ENCODE results near the gene RPL27.
A peak's percentile ranks its signal among the peaks of the same experiment; 100 is the strongest.
"Not testable (repeated sequence)": the region's sequence is repeated elsewhere in the genome, so short reads cannot be mapped to it uniquely, and the experiment has no call there.

Gene RPL27

DNA sequence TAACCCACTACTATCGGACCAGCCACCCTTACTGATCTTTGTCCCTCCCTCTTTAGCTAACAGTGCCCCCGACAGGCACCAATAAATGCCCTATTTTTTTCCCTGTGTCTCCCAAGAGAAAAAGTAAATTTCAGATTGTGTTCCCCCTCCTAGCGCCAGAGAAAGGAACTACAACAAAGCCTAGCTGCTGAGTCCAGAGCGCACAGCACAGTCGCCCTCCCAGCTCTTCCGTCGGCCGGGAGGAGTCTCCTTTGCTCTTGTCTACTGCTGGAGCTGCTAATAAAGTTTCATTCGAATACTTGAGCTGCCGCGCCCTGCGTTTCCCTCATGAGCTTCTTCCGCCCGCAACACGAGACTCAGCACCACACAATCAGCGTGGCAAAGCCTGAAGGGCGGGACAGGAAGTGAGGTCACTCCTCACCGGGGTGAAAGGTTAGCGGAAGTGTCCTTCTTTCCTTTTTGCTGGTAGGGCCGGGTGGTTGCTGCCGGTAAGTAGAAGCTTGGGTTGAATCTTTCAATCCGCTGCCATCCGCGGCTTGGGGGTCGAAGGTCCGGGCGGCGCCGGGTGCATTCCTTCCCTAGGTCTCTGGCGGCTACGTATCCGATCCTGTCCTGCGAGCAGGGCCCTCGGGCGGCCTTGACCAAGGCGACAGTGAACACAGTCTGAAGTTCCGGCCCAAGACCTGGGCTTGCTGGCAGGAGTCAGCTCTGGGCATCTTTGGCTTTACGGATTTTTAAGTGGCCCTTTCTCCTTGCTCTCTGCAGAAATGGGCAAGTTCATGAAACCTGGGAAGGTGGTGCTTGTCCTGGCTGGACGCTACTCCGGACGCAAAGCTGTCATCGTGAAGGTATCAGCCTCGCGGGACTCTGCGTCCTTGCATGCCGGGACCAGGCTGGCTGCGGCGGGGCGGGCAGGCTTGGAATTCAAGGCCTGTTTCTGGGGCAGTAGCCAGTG lies at the start of gene RPL27:
Gene RPL27 (plus strand): TSS at position 436 of the 955 bp plus-strand sequence. CDS start 332 bp downstream, at position 768.
- DNase-seq (ENCODE audit: low read depth in 2 of 2, low spot score in 1 of 2), result peak; percentile 93 to 96

DNA sequence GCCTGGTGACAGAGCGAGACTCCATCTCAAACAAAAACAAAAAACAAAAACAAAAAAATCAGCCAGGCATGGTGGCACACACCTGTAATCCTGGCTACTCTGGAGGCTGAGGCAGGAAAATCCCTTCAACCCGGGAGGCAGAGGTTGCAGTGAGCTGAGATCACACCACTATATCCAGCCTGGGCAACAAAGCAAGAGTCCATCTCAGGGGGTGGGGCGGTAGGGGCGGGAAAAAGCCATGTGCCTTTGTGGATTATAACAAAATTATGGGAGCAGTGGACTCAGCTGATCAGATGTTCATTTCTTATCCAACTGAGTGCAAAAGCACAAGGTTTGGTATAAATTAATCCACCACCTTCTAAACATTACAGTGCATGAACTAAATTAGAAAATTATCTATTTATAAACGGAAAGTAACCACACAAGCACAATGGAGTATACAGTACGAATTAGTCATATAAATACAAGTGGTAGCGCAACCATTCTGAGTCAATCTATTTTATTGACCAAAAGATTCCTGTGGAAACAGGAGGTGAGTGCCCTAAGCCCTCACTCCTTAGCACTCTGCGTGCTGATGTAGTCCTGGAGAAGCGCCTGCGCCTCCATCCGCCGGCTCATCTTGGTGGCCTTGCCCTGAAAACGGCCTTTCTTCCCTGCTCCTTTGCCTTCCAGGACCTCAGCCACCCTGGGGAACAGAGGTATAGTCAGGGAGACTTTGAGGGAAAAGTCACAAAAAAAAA lies 48.0 kb upstream of the RPL27 start:
- DNase-seq (ENCODE audit: low read depth in 2 of 2, low spot score in 1 of 2), result no peak

DNA sequence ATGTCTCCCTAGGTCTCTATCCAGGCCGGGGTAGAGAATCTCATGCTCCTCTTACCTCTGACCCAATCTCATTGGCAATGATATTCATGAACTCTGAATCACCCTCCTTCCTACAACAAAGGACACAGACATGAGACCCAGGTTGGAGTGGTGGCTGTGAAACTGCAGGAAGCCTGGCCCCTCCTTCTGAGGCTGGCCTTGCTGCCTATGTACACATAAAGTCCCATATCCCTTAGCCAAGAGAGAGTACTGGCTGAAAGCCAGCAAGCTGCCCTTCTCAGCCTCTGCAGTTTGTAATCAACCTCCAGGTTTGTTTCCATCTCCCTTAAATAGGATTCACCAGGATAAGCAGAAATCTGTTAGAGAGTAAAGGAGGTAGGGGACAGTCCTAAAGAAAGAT lies 44.5 kb upstream of the RPL27 start:
- no peak for DNase-seq (ENCODE audit: low read depth in 2 of 2, low spot score in 1 of 2)

DNA sequence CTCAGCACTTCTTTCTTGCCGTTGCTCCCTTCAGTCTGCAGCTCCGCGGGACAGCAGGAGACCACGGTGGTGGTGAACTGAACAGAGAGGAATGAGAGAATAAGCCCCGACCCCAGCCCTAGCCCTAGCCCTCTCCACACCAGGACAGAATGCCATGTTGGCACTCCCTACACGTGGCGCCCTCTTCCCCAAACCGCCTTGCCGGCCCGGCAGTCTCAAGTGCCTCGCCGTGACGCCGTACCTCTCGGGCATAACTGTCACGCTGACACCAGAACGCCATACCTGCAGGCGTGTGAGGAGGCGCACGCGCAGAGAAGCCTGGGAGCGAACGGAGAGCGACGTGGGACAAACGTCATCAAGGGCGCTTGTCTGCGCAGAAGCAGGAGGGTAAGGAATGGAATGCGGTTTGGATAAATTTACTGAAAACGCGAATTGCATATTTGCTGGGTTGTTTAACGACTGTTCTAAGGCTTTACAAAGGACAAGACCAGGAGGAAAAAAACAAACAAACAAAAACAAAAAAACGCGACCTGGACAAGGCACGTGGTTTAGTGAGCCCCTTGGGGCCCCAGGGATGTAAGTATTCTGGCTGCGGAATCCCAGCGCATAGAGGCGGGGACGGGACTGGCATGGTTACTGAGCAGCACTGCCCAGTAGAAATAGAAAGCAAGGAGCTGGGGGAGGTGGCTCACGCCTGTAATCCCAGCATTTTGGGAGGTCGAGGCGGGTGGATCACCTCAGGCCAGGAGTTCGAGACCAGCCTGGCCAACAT lies 33.9 kb upstream of the RPL27 start, which contains the start of gene AARSD1:
Gene AARSD1 (minus strand): TSS at position 294 of the 772 bp plus-strand sequence. CDS start 14 bp downstream, at position 280.
- DNase-seq (ENCODE audit: low read depth in 2 of 2, low spot score in 1 of 2), result peak; percentile 73 to 79

DNA sequence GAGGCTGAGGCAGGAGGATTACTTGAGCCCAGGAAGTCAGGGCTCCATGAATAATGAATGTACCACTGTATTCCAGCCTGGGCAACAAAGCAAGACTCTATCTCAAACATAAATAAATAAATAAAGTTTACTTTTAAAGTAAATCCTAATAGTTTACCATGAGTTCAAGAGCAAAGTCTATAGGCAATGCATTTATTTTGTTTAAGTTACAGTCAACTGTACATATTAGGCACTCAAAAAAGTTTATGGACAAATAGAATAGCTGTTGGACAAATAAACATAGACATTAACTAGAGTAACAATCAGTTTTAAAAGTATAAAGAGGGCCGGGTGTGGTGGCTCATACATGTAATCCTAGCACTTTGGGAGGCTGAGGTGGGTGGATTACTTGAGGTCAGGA lies 30.3 kb upstream of the RPL27 start:
- no peak for DNase-seq (ENCODE audit: low read depth in 2 of 2, low spot score in 1 of 2)

- DNase-seq (ENCODE audit: low read depth in 2 of 2, low spot score in 1 of 2), result no peak
Measured at GRCh38 chr17:42969001-42969581, 29.1 kb upstream of the RPL27 start.

DNA sequence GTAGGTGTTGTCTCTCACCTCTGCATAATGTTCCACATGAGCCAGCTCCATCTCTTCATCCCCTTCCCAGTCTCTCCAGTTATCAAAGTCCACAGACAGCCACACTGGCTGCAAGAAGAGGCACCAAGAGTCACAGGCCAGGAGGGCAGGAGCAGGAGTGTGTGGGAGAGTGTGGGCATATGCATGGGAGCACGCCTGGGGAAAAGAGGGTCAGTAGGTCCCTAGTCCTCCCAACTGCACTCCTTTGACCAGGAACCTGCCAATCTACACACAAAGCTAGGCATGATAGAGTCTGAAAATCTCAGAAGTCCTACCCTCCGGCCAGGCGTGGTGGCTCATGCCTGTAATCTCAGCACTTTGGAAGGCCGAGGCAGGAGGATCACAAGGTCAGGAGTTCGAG lies 26.6 kb upstream of the RPL27 start:
- no peak for DNase-seq (ENCODE audit: low read depth in 2 of 2, low spot score in 1 of 2)

DNA sequence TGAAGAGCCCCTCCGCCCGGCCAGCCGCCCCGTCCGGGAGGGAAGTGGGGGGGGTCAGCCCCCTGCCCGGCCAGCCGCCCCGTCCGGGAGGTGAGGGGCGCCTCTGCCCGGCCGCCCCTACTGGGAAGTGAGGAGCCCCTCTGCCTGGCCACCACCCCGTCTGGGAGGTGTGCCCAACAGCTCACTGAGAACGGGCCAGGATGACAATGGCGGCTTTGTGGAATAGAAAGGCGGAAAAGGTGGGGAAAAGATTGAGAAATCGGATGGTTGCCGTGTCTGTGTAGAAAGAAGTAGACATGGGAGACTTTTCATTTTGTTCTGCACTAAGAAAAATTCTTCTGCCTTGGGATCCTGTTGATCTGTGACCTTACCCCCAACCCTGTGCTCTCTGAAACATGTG lies 24.9 kb upstream of the RPL27 start:
- DNase-seq (ENCODE audit: low read depth in 2 of 2, low spot score in 1 of 2), result not testable (repeated sequence)

DNA sequence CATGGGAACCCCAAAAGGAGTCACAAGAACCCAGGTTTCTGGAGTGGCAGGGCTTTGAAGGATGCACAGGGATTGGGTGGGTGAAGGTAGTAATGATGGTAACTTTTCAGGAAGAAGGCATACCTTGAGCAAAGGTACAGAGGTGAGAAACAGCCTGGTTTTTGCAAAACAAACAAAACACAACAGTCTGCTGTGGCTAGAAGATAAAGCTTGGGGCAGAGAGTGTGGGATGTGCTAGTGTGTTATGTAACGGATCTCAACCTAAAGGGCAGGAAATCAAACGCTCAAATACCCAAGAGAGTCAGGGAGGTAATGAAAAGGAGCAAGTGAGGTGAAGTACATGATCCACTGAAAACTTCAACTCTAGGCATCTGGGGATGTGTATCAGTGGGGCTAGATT lies 23.0 kb upstream of the RPL27 start:
- no peak for DNase-seq (ENCODE audit: low read depth in 2 of 2, low spot score in 1 of 2)

DNA sequence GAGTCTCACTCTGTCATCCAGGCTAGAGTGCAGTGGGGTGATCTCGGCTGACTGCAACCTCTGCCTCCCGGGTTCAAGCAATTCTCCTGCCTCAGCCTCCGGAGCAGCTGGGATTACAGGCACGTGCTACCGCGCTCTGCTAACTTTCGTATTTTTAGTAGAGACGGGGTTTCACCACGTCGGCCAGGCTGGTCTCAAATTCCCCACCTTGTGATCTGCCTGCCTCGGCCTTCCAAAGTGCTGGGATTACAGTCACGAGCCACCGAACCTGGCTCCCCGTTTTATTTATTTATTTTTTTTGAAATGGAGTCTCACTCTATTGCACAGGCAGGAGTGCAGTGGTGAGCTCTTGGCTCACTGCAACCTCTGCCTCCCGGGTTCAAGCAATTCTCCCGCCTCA lies 22.5 kb upstream of the RPL27 start:
- DNase-seq (ENCODE audit: low read depth in 2 of 2, low spot score in 1 of 2), result not testable (repeated sequence)

DNA sequence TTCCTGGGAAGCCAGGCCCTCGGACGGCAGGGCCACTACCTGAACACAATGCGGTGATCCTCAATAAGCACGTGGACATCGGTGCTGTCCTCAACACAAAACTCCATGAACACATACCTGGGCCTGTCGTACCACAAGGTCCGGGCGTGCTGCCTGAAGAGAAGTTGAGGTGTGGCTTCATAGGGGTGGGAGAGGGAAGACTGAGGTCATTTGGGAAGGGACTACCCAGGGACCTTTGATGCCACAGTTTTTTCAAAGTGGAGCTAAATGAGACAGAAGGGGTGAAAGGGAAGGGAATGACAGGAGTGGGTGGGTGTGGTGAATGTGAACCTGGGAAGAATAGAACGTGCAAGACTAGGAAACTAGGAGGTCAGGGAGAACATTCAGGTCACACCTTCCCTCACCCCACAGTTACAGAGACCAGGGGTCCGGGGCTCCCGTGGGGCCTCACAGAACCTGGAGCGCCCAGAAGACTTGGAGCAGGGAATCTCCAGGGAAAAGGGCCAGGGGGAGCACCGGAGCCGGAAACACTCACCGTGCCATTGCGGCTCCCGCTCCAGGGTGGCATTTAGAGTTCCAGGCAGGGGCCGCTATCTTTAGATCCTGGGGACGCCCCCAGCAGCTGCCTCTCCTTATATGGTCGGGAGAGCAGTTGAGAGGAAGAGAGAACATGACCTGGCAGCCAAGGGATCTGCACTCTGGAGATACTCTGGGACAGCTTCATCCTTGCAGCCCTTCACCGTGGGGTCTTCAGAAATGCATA lies 18.5 kb upstream of the RPL27 start, which contains the start of gene PTGES3L:
Gene PTGES3L (minus strand): TSS at position 570 of the 763 bp plus-strand sequence. CDS start 27 bp downstream, at position 543.
- no peak for DNase-seq (ENCODE audit: low read depth in 2 of 2, low spot score in 1 of 2)

- DNase-seq (ENCODE audit: low read depth in 2 of 2, low spot score in 1 of 2), result peak; percentile 85 to 86
Measured at GRCh38 chr17:42980274-42980765, 17.9 kb upstream of the RPL27 start, which contains the start of gene RUNDC1. Gene RUNDC1, plus strand, starts transcription at chr17:42980565. Its CDS starts 12 bp downstream, at chr17:42980577.

DNA sequence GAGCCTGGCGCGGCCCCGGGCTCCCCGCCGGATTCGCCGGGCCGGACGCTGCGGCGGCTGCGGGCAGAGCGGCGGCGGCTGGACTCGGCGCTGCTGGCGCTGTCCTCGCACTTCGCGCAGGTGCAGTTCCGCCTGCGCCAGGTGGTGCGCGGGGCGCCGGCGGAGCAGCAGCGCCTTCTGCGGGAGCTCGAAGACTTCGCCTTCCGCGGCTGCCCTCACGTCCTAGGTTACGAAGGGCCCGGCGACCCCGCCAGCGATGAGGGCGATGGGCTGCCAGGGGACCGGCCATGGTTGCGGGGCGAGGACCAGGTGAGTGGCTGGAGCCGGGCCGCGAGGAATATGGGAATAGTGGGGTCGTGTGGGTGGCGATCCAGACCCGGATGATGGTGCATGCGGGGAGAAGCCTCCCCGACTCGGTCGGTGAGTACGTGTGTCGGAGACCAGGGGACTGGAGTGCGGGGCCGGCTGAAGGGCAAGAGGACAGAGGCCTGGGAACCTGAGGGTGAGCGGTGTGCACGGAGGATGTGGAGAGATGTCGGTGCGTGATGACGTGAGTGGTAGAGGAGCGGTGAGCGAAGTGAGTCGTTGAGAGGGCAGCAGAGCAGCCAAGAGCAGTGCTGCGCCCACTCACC lies 17.3 kb upstream of the RPL27 start:
- no peak for DNase-seq (ENCODE audit: low read depth in 2 of 2, low spot score in 1 of 2)

DNA sequence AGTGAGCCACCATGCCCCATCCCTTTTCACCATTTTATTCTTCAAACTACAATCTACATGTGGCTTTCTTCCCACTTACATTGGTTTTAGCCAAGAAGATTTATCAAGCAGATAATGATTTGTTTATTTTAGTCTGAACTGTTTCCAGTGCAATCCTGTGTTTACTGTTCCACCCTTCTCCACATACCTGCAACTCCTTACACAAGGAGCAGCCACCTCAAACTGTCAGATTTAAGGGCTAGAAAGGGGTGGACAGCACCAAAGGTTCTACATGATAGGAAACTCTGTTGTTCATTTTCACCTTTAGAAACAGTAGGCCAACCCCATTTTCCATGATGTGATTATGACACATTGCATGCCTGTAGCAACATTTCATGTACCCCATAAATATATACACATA lies 16.0 kb upstream of the RPL27 start:
- no peak for DNase-seq (ENCODE audit: low read depth in 2 of 2, low spot score in 1 of 2)

DNA sequence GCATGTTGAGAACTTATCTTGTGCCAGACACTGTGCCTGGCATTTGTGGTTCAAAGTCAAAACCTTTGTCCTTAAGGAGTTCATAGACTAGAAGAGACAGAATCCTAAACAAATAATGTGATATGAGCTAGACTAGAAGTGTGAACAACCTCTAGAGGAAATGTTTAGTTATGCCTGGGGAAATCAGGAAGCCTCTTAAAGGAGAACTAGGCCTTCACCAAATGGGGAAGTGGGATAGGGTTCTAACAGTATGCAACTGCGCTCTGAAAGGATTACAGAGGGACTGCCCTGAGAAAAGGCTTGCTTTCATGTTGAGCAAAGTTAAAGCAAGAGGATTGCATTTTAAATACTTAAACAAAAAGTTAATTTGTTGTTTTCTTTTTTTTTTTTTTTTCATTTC lies 13.0 kb upstream of the RPL27 start:
- DNase-seq (ENCODE audit: low read depth in 2 of 2, low spot score in 1 of 2), result no peak

DNA sequence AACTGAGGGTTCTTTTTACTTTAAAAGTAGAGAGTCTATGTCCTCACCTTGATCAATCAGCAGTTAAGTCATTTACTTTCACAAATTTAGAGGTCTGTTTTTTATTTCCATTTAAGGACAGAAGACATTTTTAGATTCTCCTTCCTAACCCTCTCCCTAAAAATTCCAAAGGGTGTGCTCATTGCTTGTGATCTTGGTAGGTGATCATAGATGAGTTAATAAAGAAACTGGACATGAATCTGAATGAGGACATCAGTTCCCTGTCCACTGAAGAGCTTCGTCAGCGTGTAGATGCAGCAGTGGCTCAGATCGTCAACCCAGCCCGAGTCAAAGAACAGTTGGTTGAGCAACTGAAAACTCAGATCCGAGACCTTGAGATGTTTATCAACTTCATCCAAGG lies 9.1 kb upstream of the RPL27 start:
- no peak for DNase-seq (ENCODE audit: low read depth in 2 of 2, low spot score in 1 of 2)

GRCh38 chr17:42989726-42990652 lies 8.2 kb upstream of the RPL27 start:
- no peak for DNase-seq (ENCODE audit: low read depth in 2 of 2, low spot score in 1 of 2)

DNA sequence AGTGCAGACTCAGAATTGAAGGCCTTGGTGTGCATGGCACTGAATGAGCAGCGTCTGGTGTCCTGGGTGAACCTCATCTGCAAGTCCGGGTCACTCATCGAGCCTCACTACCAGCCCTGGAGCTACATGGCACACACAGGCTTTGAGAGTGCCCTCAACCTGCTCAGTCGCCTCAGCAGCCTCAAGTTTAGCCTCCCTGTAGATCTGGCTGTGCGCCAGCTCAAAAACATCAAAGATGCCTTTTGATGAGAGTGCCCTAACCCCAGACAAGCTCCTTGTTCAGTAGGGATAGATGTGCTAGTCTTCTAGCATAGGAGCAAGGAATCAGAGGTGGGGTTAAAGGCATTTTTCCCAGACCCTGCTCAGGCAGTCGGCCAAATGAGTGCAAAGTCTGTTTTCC lies 6.7 kb upstream of the RPL27 start:
- DNase-seq (ENCODE audit: low read depth in 2 of 2, low spot score in 1 of 2), result no peak

Data from stimulated activated CD8-positive, alpha-beta memory T cell treated with anti-CD3 and anti-CD28 coated beads, Interleukin-4, amount 100 ng/mL, for 4 hours (primary cell).